ENCODE results near the gene SMPD3.

SMPD3 gene

GRCh38 chr16:68434624-68435210, 13.6 kb downstream of the SMPD3 start:
- no peak for DNase-seq (ENCODE audit: low read depth in 2 of 2)

DNA sequence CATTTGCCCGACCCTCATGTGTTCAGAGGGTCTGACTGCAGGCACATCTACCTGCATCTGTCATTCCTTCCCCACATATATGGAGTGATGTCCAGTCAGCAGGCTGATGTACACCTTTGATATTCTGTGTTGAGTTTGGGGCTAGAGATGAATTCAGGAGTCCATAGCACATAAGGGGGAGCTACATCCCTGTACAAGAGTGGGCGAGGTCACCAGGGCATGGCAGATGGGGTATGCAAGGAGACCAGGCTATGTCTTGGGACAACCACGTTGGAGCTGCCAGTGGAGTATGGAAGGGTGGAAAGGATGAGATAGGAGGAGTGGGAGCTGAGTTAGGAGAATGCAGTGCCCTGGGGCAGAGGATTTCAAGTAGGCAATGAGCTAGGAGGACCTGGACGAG, 15.0 kb downstream of the SMPD3 start:
- no peak for DNase-seq (ENCODE audit: low read depth in 2 of 2)

GRCh38 chr16:68432701-68433100, 15.6 kb downstream of the SMPD3 start:
- DNase-seq (ENCODE audit: low read depth in 2 of 2), result no peak

DNA sequence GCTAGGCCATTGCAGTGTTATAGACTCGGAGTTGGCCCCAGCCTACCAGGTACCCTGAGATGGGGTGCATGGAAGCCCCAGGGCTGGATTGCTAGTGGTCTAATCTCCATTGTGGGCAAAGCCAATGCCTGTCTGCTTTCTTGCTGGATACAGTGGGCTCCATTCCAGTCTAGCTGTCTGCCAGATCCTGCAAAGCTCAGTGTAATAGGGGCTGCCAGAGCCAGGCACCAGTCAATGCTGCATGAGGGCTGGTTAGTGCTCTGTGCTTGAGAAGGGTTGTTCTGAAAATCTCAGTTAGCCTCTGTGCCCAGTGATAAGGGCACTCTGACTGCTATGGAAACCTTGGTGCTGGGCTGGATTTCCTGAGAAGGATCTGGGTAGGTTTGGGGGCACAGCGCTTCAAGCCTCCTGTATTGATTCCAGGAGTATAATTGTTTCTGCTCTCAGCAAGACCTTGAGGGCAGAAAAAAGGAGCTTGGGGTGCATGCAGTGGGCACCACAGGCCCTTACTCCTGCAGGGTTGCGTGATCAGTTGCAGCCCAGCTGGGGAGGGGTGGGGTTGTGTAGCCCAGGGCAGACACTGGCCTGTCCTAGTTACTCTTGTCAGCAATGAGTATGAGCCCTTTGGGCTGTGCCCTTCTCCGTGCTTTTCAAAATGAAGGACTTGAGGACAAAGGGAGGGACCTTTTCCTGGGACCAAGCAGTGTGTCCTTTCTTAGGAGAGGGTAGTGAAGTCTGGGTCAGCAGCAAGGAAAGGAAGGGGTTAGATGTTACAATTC, 19.0 kb downstream of the SMPD3 start:
- no peak for DNase-seq (ENCODE audit: low read depth in 2 of 2)

DNA sequence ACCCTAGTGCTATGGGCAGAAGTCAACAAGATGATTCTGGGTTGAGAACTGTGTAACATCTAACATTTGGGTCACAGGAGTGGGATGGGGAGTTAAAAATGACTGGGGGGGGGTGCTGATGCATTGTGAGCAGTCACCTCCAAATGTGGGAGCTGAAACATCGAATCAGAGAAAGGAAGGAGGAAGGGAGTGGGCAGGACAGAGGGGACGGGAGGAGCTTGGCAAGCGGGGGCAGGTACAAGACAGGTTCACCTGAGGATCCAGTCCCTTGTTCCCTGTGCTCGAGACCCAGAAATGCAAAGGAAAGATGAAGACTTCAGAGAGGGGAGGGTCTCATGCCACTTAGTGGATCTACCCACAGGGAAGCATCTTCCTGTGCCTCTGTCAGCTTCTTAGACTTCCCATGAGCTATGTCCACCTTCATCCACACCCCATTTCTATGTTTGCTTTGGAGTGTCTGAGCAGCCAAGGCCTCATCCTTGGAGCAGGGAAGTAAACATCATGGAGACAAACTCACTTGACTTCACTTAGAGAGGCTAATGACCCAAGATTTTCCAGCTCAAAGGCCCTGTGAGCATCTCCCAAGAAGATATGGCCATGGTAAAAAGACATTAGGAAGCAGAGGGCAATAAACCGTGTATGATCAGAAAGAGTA, 20.5 kb downstream of the SMPD3 start:
- DNase-seq (ENCODE audit: low read depth in 2 of 2), result no peak

- DNase-seq (ENCODE audit: low read depth in 2 of 2), result no peak
These were observed 22.0 kb downstream of the SMPD3 start for GRCh38 chr16:68426347-68426652.

GRCh38 chr16:68425498-68426346, 22.6 kb downstream of the SMPD3 start:
- no peak for DNase-seq (ENCODE audit: low read depth in 2 of 2)

DNA sequence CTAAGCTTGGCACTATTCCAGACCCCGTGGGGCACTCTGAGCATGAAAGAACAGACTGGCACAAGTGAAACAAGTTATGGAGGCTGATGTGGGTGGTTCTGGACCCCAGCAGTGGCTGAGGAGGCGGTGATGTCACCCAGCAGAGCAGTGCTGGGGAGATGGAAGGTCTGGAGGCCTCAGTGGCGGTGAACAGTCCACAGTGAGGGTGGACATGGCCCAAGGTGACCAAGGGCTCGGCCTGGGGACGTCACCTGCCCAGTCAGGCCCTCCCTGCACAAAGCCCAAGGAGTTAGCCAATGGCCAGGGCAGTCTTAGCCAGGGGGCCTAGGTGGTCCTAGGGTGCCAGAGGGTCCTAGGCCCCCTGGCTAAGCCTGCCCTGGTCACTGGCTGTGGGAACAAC, 24.5 kb downstream of the SMPD3 start:
- DNase-seq (ENCODE audit: low read depth in 2 of 2), result no peak

DNA sequence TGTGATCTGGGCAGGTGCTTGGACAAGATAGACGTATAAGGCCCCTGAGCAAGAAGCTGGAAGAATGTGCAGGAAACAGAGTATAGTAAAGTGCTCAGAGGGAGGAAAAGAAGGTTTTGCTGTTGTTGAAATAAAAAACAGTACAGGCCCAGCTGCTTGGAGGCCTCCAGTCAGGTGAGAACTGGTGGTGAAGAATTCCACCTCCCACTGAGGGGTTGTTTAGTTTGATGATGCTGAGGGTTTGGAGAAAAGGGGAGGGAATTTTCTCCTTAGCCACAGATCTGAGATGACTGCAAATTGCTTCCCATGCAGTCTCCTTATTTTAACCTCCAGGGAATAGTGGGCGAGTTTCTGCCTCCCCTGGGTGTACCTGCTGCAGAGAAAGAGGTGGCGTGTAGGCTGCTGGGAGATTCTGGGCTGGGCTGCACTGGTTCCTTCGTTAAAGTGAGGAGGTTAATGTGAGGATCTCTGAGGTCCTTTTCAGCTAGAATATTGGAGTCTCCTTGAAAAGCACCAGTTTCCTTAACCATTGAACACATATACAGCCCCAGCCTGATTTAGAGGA, 25.8 kb downstream of the SMPD3 start:
- DNase-seq (ENCODE audit: low read depth in 2 of 2), result no peak

- DNase-seq (ENCODE audit: low read depth in 2 of 2), result no peak
These were observed 27.2 kb downstream of the SMPD3 start for GRCh38 chr16:68421076-68421475.

- DNase-seq (ENCODE audit: low read depth in 2 of 2), result no peak
These were observed 27.9 kb downstream of the SMPD3 start for GRCh38 chr16:68420366-68420942.

DNA sequence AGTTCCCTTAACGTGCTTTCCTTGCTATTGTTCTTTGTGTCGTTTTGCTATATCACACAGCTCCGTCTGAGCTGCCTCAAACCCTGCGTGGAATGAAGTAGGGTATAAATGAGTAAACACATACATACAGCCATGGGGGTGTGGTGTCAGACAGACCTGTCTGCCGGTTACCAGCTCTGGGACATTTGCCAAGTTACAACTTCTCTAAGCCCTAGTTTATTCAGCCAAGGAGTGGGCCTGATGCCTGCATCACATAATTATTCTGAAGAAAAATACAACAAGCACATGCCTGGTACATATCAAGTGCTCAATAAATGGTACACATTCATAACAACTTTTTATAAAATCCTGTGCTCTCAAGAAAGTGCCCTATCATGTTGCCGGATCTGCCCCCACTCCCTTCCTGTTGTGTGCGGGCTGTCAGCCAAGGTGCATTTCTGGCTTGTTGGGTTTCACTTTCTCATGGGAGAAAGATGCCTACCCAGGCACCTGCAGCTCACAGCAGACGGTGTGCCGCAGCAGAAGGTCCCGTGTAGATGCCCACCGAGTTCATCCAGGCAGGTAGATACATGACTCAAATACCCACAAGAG, 30.5 kb downstream of the SMPD3 start:
- DNase-seq (ENCODE audit: low read depth in 2 of 2), result peak; percentile 36 to 42

DNA sequence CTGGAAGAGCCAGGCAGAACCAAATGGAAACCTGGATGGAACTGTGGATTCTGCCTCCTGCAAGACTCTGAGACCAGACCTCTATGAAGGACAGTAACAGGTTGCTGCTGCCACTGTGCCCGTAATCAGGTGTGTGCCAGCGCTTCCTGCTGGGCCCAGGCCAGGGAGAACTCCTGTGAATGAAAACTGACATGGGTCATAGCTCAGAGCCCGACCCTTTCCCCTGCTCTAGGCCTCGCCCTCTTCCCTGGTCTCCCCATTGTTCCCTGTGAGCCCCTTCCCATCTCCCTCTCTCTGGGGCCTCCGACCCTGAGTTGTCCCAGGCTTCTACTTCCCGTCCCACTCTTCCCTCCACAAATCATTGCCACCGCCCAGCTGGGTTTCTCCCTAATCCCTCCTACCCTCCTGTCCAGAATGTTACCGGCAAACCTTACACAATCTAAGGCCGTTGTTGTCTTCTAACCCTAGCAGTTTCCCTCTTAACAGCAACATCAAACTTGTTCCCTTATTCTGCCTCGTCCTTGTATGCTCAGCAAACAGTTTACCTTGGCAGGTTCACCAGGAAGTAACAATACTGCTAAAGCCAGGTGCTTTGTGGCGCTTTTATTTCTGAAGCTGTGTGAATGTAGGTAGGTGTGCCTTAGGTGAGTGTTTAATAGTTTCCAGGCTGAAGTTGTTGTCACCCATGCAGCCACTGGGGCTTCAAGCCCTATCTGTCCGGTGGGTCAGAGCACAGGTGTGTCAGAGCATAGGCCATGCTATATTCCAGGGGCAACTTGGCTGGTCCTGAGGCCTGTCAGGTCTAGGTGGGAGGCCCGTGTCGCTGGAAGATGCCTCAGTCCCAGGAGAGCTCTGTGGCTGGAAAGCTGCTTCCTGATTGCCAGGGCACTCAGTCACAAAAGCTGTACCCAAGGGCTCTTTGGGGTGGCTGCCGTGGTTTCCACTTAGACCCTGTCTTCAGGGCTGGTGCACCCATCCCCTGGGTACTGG, 32.0 kb downstream of the SMPD3 start:
- DNase-seq (ENCODE audit: low read depth in 2 of 2), result no peak

- DNase-seq (ENCODE audit: low read depth in 2 of 2), result no peak
These were observed 33.7 kb downstream of the SMPD3 start for GRCh38 chr16:68414581-68414980.

GRCh38 chr16:68412061-68412460, 36.2 kb downstream of the SMPD3 start:
- DNase-seq (ENCODE audit: low read depth in 2 of 2), result no peak

- no peak for DNase-seq (ENCODE audit: low read depth in 2 of 2)
These were observed 37.2 kb downstream of the SMPD3 start for GRCh38 chr16:68411086-68411485.

- no peak for DNase-seq (ENCODE audit: low read depth in 2 of 2)
These were observed 39.3 kb downstream of the SMPD3 start for GRCh38 chr16:68408967-68409366.

DNA sequence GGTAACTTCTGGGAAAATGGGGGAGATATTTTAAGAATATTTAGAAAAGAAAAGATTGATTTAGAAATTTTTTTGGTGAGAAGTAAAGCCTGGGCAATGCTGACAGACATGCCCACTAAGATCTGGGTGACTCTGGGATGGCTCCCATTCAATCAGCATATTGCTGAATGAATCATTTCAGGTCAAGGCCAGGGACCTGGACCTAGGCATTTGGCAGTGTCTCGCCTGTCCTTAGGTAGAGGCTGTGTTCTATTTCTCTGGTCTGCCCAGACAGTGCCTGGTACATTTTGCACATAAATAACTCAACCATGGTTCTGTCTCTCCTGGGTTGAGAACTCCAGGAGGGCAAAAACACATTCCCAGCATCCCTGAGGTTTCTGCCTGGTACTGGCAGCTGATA, 39.9 kb downstream of the SMPD3 start:
- DNase-seq (ENCODE audit: low read depth in 2 of 2), result no peak

- DNase-seq (ENCODE audit: low read depth in 2 of 2), result no peak
These were observed 41.7 kb downstream of the SMPD3 start for GRCh38 chr16:68406458-68407152.
